ENCODE results near the gene NHSL2.

The NHSL2 gene

DNA sequence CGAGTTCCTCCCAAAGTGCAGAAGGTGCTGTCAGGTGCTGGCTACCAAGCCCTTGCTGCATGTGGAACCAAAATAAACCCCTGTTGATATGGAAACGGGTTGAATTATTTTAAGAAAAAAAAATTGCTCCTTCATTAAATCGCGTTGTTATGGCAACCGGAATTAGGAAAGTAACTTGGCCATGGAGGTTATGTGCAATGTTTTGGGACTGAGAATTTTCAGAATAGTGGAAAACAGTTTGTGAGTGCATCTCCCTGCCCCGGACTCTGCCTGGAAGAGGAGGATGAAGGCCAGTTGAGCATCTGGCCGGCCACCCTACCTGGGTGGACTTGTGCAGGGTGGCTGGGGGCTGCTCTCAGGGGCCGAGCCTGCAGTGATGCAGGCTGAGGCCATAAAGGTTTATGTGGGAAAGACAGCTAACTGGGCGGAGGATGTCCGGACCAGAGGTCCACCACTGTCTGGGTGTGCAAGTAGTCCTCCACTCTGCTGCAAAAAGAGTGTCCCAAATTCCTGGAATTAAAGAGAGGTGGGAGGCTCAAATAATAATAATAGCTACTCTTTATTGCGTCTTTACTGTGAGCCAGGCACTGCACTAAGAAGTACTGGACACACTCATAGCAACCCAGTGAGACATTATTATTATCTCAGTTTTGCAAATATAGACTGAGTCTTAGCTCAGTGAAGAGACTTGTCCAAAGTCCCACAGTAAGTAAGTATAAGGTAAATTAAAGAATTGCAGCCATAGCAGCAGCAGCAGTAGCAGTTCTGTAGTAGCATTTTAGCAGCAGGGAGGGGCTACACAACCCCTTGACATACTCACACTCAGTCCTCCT lies 200.4 kb downstream of the NHSL2 start:
- CTCF ChIA-PET = no interaction called here
- TF ChIP-seq, protein P1, sequence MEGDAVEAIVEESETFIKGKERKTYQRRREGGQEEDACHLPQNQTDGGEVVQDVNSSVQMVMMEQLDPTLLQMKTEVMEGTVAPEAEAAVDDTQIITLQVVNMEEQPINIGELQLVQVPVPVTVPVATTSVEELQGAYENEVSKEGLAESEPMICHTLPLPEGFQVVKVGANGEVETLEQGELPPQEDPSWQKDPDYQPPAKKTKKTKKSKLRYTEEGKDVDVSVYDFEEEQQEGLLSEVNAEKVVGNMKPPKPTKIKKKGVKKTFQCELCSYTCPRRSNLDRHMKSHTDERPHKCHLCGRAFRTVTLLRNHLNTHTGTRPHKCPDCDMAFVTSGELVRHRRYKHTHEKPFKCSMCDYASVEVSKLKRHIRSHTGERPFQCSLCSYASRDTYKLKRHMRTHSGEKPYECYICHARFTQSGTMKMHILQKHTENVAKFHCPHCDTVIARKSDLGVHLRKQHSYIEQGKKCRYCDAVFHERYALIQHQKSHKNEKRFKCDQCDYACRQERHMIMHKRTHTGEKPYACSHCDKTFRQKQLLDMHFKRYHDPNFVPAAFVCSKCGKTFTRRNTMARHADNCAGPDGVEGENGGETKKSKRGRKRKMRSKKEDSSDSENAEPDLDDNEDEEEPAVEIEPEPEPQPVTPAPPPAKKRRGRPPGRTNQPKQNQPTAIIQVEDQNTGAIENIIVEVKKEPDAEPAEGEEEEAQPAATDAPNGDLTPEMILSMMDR (IDR thresholded peaks at IDR 0.05; ENCODE audit: insufficient read depth, low read length, missing control alignments) = no peak
- DNase-seq (ENCODE audit: low read depth, low spot score) = no peak
- no peak overlapping the region for H3K4me3 ChIP-seq (ENCODE audit: low read depth, low read length)
- POLR2A ChIA-PET = no interaction called here

GRCh38 chrX:72113461-72113860 lies 202.8 kb downstream of the NHSL2 start:
- CTCF ChIA-PET = no interaction called here
- no peak overlapping the region for H3K4me3 ChIP-seq (ENCODE audit: low read depth, low read length)

DNA sequence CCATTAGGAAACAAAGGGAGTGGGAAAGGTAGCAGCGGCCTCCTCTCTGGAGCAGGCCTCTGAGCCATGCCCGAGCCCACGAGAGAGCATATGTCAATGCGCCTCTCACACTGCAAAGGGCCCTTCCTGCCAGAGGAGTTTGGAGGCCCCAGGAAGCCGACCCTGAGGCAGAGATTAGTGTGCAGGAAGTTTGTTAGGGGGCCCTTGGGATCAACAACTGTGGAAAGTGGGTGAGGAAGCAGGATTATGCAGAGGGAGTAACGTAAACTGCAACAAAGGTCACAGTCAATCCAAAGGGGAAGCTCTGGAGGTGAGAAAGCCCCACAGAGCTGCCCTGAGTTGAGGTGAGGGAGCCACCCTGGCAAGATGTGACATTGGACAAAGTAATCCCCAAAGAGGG lies 203.7 kb downstream of the NHSL2 start:
- CTCF ChIA-PET = interaction anchor here (1.3 kb wide), 1 partner anchor 13 kb away, joined by 4 read pairs; no protein-coding TSS in a partner anchor
- TF ChIP-seq, protein P1 (IDR thresholded peaks at IDR 0.05; ENCODE audit: insufficient read depth, low read length, missing control alignments) = no peak
- no peak overlapping the region for H3K4me3 ChIP-seq (ENCODE audit: low read depth, low read length)
- DNase-seq (ENCODE audit: low read depth, low spot score) = no peak
- POLR2A ChIA-PET = no interaction called here

More at GRCh38 chrX:72113461-72113860, 202.8 kb downstream of the NHSL2 start:
- POLR2A ChIA-PET = no interaction called here
- TF ChIP-seq, protein P1 (IDR thresholded peaks at IDR 0.05; ENCODE audit: insufficient read depth, low read length, missing control alignments) = no peak
- no peak for DNase-seq (ENCODE audit: low read depth, low spot score)

GRCh38 chrX:72114807-72115206 lies 204.2 kb downstream of the NHSL2 start:
- CTCF ChIA-PET = interaction anchor here (1.1 to 1.3 kb wide), 2 partner anchors 10 to 13 kb away, joined by 4 read pairs; no protein-coding TSS in a partner anchor
- TF ChIP-seq, protein P1 (IDR thresholded peaks at IDR 0.05; ENCODE audit: insufficient read depth, low read length, missing control alignments) = no peak
- no peak for DNase-seq (ENCODE audit: low read depth, low spot score)
- POLR2A ChIA-PET = no interaction called here
- no peak overlapping the region for H3K4me3 ChIP-seq (ENCODE audit: low read depth, low read length)

DNA sequence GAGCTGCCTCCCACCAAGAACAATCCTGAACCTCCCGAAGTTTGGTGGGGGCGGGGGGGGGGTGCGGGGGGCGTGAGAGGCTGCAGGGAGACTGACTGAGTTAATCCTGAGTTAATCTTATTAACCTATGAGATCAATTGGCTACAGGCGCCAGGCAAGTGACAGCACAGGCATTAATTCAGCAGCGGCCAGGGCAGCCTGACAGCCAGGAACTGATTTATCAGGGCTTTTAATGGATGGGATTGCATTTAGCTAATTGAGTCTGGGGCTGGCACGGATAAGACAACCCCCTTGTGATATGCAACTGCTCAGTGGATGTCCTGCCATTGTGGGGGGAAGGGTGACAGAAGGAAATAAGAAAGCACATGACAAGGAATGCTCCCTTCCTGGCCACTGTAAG lies 204.7 kb downstream of the NHSL2 start:
- no peak for DNase-seq (ENCODE audit: low read depth, low spot score)
- H3K4me3 ChIP-seq (ENCODE audit: low read depth, low read length) = no peak overlapping the region
- ChIA-PET CTCF (interaction anchor here (1.1 to 1.3 kb wide), 2 partner anchors 10 to 12 kb away, joined by 4 read pairs; no protein-coding TSS in a partner anchor), POLR2A (no interaction called here)
- TF ChIP-seq, protein P1 (IDR thresholded peaks at IDR 0.05; ENCODE audit: insufficient read depth, low read length, missing control alignments) = no peak

- no peak for DNase-seq (ENCODE audit: low read depth, low spot score)
- POLR2A ChIA-PET = no interaction called here
- TF ChIP-seq, protein P1 (IDR thresholded peaks at IDR 0.05; ENCODE audit: insufficient read depth, low read length, missing control alignments) = no peak
- CTCF ChIA-PET = no interaction called here
- no peak overlapping the region for H3K4me3 ChIP-seq (ENCODE audit: low read depth, low read length)
Observed at GRCh38 chrX:72117636-72118210, 207.1 kb downstream of the NHSL2 start.
